K562 (cell line): Measurements from ENCODE around the gene ZNF22. TPM values are rescaled to one million over a fixed set of nuclear protein-coding genes. Genes with fewer than 3 reads are reported as not detected.

Source experiments
- ATAC-seq: fragments of 200-7000 bp; cut with Tn5 transposase; 3 replicates; pipeline ENCODE4 v1.9.1; 2020; ENCODE audit warnings: moderate library complexity
- BruUV-seq: library from RNA; stranded (reverse); fragments of 400-500 nt; replicated peaks from 2 replicates; lab custom pipeline; 2021; lab: Mats Ljungman, UMichigan
- CTCF ChIA-PET: fragments of 300-600 bp; formaldehyde crosslinking; extraction: SDS; loops from one replicate; lab custom pipeline; 2021; ENCODE audit warnings: low intra/inter-chr PET ratio; lab: Yijun Ruan, JAX
- POLR2A ChIA-PET: fragments of 300-600, 350-650 bp; sonication (Branson Sonifier 250); formaldehyde crosslinking; extraction: SDS; loops from one replicate; lab custom pipeline; 2021; ENCODE audit warnings: antibody characterized with exemption, inconsistent platforms; lab: Yijun Ruan, JAX
- DNase-seq, 4 experiments: peaks; one replicate each; pipeline versions ENCODE4 v3.0.0 to v3.0.0-alpha.2; 2011 to 2018; ENCODE audit warnings: low spot score in 3 of 4, mixed read lengths in 3 of 4; ENCODE audit errors: extremely low read depth in 1 of 4
- FAIRE-seq: peaks from 2 replicates; lab custom pipeline; 2011; peaks lifted over from hg19 to GRCh38; lab: Jason Lieb, UNC
- H2AFZ ChIP-seq: 2 replicates; pipeline ENCODE4 v1.6.0; 2011; ENCODE audit warnings: low read depth, low read length, control low read depth, inconsistent platforms
- H3K27ac ChIP-seq: fragments of 200-600 bp; 3 replicates; pipeline ENCODE4 v1.8.0; 2011; ENCODE audit warnings: low read depth, mild to moderate bottlenecking, control low read depth, inconsistent platforms, low read length, moderate library complexity, mixed read lengths; ENCODE audit errors: extremely low read depth
- H3K27me3 ChIP-seq, 2 experiments: fragments of 300-600 bp in 1 of 2; 2 replicates in 1 of 2; 3 replicates in 1 of 2; pipeline versions ENCODE4 v1.6.0 to v1.8.0; 2011; ENCODE audit warnings: inconsistent platforms in 2 of 2, low read length in 2 of 2, mild to moderate bottlenecking in 1 of 2, mixed read lengths in 1 of 2, moderate library complexity in 1 of 2; ENCODE audit not compliant: control insufficient read depth in 2 of 2, insufficient read depth in 2 of 2
- H3K36me3 ChIP-seq: fragments of 300-600 bp; 3 replicates; pipeline ENCODE4 v1.8.0; 2011; ENCODE audit warnings: mild to moderate bottlenecking, low read length, inconsistent platforms; ENCODE audit not compliant: control insufficient read depth, insufficient read depth
- H3K4me1 ChIP-seq, 2 experiments: fragments of 200-600 bp in 1 of 2; replicated peaks in 1 of 2; 2 replicates in 1 of 2; 3 replicates in 1 of 2; pipeline versions ENCODE4 v1.5.1 to v1.8.0; 2011; ENCODE audit warnings: inconsistent platforms in 2 of 2, low read length in 2 of 2, mild to moderate bottlenecking in 1 of 2, mixed read lengths in 1 of 2, moderate library complexity in 1 of 2; ENCODE audit not compliant: control insufficient read depth in 2 of 2, insufficient read depth in 2 of 2
- H3K4me2 ChIP-seq: 2 replicates; pipeline ENCODE4 v1.6.1; 2011; ENCODE audit warnings: low read length, control low read depth, inconsistent platforms, mixed read lengths; ENCODE audit not compliant: insufficient read depth
- H3K4me3 ChIP-seq: fragments of 200-600 bp; sonication (generic), shearing (Covaris generic); 2 replicates; pipeline ENCODE4 v1.5.1; 2016; ENCODE audit warnings: control low read depth, inconsistent platforms
- H3K79me2 ChIP-seq: fragments of 200-600 bp; 3 replicates; pipeline ENCODE4 v1.8.0; 2011; ENCODE audit warnings: low read length, inconsistent platforms; ENCODE audit not compliant: control insufficient read depth, insufficient read depth
- H3K9ac ChIP-seq, 2 experiments: 2 replicates each; pipeline versions ENCODE4 v1.6.0 to v1.6.1; 2011; ENCODE audit warnings: low read depth in 2 of 2, low read length in 2 of 2, control low read depth in 1 of 2, inconsistent platforms in 1 of 2, mild to moderate bottlenecking in 1 of 2, mixed read lengths in 1 of 2; ENCODE audit not compliant: insufficient read depth in 1 of 2
- H3K9me1 ChIP-seq: one replicate; pipeline ENCODE4 v1.6.0; 2011; ENCODE audit warnings: inconsistent platforms, mild to moderate bottlenecking, low read length, moderate library complexity; ENCODE audit not compliant: control insufficient read depth, insufficient read depth
- H3K9me3 ChIP-seq: replicated peaks from 2 replicates; pipeline ENCODE4 v1.5.1; 2011; ENCODE audit warnings: low read depth, low read length, inconsistent platforms; ENCODE audit not compliant: control insufficient read depth, insufficient read depth
- H4K20me1 ChIP-seq: replicated peaks from 2 replicates; pipeline ENCODE4 v1.6.1; 2011; ENCODE audit warnings: low read length, inconsistent platforms, mixed read lengths; ENCODE audit not compliant: control insufficient read depth, insufficient read depth
- BCL6 ChIP-seq: fragments of 250-450 bp; sonication (Bioruptor Pico); IDR thresholded peaks from 2 replicates; pipeline ENCODE4 v1.4.0; 2020
- BDP1 ChIP-seq: IDR thresholded peaks from 3 replicates; pipeline ENCODE4 v1.6.1; 2011; ENCODE audit not compliant: insufficient read length, insufficient read depth
- HCFC1 ChIP-seq: IDR thresholded peaks from 2 replicates; pipeline ENCODE4 v1.6.1; 2012; ENCODE audit warnings: low read depth, low read length, improper control_type of control experiment
- HDAC8 ChIP-seq: fragments of 450-650 bp; IDR thresholded peaks from 2 replicates; pipeline ENCODE4 v1.6.1; 2016; ENCODE audit warnings: mild to moderate bottlenecking, missing genetic modification characterization, moderate library complexity, missing compliant biosample characterization
- KLF6 ChIP-seq: fragments of 250-450 bp; sonication (Bioruptor Pico); IDR thresholded peaks from 2 replicates; pipeline ENCODE4 v1.4.0; 2020; ENCODE audit warnings: mild to moderate bottlenecking, moderate library complexity, borderline replicate concordance
- NR3C1 ChIP-seq: sonication (generic); formaldehyde crosslinking; IDR thresholded peaks from 2 replicates; pipeline ENCODE4 v1.8.1; 2022; ENCODE audit warnings: missing genetic modification reagents
- SIRT6 ChIP-seq: IDR thresholded peaks from one replicate; pipeline ENCODE4 v1.6.1; 2012; ENCODE audit warnings: low read depth, mild to moderate bottlenecking, control low read depth, inconsistent platforms, low read length, moderate library complexity
- TSC22D4 ChIP-seq: fragments of 450-650 bp; IDR thresholded peaks from 2 replicates; pipeline ENCODE4 v1.6.1; 2016; ENCODE audit warnings: missing genetic modification characterization, missing biosample characterization, control low read depth
- WHSC1 ChIP-seq: IDR thresholded peaks from one replicate; pipeline ENCODE4 v1.6.1; 2012; ENCODE audit warnings: low read length, control low read depth, inconsistent platforms
- ZNF134 ChIP-seq: fragments of 250-450 bp; sonication (Bioruptor Pico); conservative IDR thresholded peaks from 2 replicates; pipeline ENCODE4 v1.4.0; 2020
- ZNF507 ChIP-seq: conservative IDR thresholded peaks from 2 replicates; pipeline ENCODE4 v1.6.1; 2017; ENCODE audit warnings: missing genetic modification characterization, missing compliant biosample characterization
- ZNF584 ChIP-seq: fragments of 200-800 bp; sonication (Bioruptor generic); IDR thresholded peaks from 2 replicates; pipeline ENCODE4 v1.6.1; 2016; ENCODE audit warnings: low read depth, mild to moderate bottlenecking, missing genetic modification characterization, missing compliant biosample characterization
- ZZZ3 ChIP-seq: fragments of 450-650 bp; IDR thresholded peaks from 2 replicates; pipeline ENCODE4 v1.6.1; 2016; ENCODE audit warnings: antibody characterized with exemption, mild to moderate bottlenecking, moderate library complexity
- WGBS: fragments of 100-300 bp; shearing (Covaris generic); methylation state at CpG from one replicate; pipeline ENCODE4 v1.1.6; 2016; ENCODE audit warnings: low coverage, mixed read lengths; ENCODE audit not compliant: insufficient coverage; ENCODE audit errors: missing lambda C conversion rate; 5-methylcytosine and 5-hydroxymethylcytosine counted together
- in situ Hi-C: fragments of 300-500 bp; cut with MboI; formaldehyde crosslinking; loops from 4 replicates; pipeline ENCODE4 v1.15.0; 2018; ENCODE audit warnings: inconsistent platforms, mixed read lengths
- intact Hi-C: fragments of 100-400 bp; cut with micrococcal nuclease; formaldehyde crosslinking; loops from 2 replicates; pipeline ENCODE4 v1.14.2; 2022
- polyA plus RNA-seq, 8 experiments: library from polyadenylated mRNA; depleted of rRNA in 4 of 8; stranded (reverse) in 5 of 8; unstranded in 3 of 8; fragments of >200 nt; fragmentation: Nextera tagmentation in 2 of 8; fragmentation: Illumina TruSeq in 1 of 8; extraction: Ambion mirVana in 2 of 8; extraction: Trizol in 1 of 8; gene quantifications; 2 replicates each; pipeline versions ENCODE4 v1.2.1 to v1.2.3, GENCODE V29; 2011 to 2014; ENCODE audit warnings: inconsistent platforms in 1 of 8, missing spikeins in 1 of 8
- total RNA-seq, 7 experiments: library from RNA; depleted of rRNA in 6 of 7; stranded (reverse); fragments of >200 nt in 6 of 7; fragmentation: Illumina TruSeq in 2 of 7; extraction: Trizol in 2 of 7; gene quantifications; 2 replicates each; pipeline versions ENCODE4 v1.2.1 to v1.2.3, GENCODE V29; 2011 to 2021; ENCODE audit warnings: low replicate concordance in 1 of 7
- TF ChIP-seq, protein P1 (sequence below): fragments of 250-450 bp; sonication (Bioruptor Pico); IDR thresholded peaks from 2 replicates; pipeline ENCODE4 v1.5.0; 2021
- TF ChIP-seq, protein P2 (sequence below), 2 experiments: fragments of 450-650 bp in 1 of 2; sonication (generic) in 1 of 2; formaldehyde crosslinking in 1 of 2; IDR thresholded peaks in 1 of 2; conservative IDR thresholded peaks in 1 of 2; 2 replicates each; pipeline versions ENCODE4 v1.6.1 to v1.8.1; 2016 to 2023; ENCODE audit warnings: mild to moderate bottlenecking in 2 of 2, moderate library complexity in 2 of 2, inconsistent platforms in 1 of 2, missing genetic modification reagents in 1 of 2
- TF ChIP-seq, protein P3 (sequence below): fragments of 450-650 bp; formaldehyde crosslinking; IDR thresholded peaks from 2 replicates; pipeline ENCODE4 v1.4.0; 2020; ENCODE audit warnings: mild to moderate bottlenecking, mixed read lengths
- TF ChIP-seq, protein P4 (sequence below): fragments of 450-650 bp; IDR thresholded peaks from 2 replicates; pipeline ENCODE4 v1.7.1; 2018; ENCODE audit warnings: mild to moderate bottlenecking, low read depth; ENCODE audit not compliant: partially characterized antibody

Gene ZNF22
- total and polyA plus RNA-seq, 9 of the 15 experiments (the other 6 are each of a cell fraction or from before 2014, with no cell fraction given): 36.2 to 98.7 (median 51.2) TPM

DNA sequence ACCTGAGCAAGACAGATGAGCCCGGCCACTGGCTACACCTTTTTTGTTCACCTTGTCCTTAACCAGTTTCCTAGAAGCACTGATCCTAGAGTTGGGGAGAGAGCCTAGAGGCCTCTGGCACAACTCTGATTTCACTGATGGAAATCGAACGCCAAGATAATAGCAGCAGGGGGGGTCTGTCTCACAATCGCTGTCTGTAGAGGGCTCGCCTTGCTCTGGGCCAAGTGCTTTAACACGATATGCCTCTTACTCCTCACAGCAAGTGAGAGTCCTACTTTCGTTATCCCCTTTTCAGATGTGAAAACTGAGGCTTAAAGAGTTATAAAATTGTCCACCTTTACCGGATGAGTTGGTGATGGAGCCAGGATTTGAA lies 40.6 kb upstream of the ZNF22 start:
- Histone ChIP-seq H3K4me1 (peaks cover 8 to 16% of the 10 kb centered on the region in 2 experiments; a peak in 4 of 5 replicates), H3K36me3 (no peaks in the 10 kb centered on the region), H3K27me3 (peaks cover 15 to 28% of the 10 kb centered on the region in 2 experiments; a peak in 4 of 5 replicates), H3K9me3 (no peaks in the 10 kb centered on the region), H3K27ac (no peak overlapping the region), H4K20me1 (peaks cover 8% of the 10 kb centered on the region; the same call in 1 of the 2 replicates), H3K9ac (0 out of 4 replicates have a peak overlapping the region, but pooled peaks of 1 of the 2 experiments have one; percentile 66)
- no TSS peak for BruUV-seq
- DNase-seq (no peak), ATAC-seq (no peak)
- CTCF ChIA-PET: no interaction called here
- 42% methylated on average over 8 of the region's 8 CpGs for WGBS
- intact Hi-C loops: no loop called here
- in situ Hi-C loops: no loop called here
- TF ChIP-seq ZNF507 (tag): no peak
- TF ChIP-seq, protein P1, sequence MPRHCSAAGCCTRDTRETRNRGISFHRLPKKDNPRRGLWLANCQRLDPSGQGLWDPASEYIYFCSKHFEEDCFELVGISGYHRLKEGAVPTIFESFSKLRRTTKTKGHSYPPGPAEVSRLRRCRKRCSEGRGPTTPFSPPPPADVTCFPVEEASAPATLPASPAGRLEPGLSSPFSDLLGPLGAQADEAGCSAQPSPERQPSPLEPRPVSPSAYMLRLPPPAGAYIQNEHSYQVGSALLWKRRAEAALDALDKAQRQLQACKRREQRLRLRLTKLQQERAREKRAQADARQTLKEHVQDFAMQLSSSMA (CRISPR knock-in tag): no peak
- TF ChIP-seq TSC22D4 (tag): no peak
- TF ChIP-seq, protein P2, sequence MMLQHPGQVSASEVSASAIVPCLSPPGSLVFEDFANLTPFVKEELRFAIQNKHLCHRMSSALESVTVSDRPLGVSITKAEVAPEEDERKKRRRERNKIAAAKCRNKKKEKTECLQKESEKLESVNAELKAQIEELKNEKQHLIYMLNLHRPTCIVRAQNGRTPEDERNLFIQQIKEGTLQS (IDR thresholded peaks at IDR 0.05): no peak
- TF ChIP-seq, protein P2 (CRISPR knock-in tag; conservative IDR thresholded peaks at IDR 0.05): no peak
- no peak for TF ChIP-seq NR3C1
- TF ChIP-seq WHSC1: no peak
- no peak for TF ChIP-seq BDP1
- TF ChIP-seq ZNF584: no peak
- TF ChIP-seq BCL6 (CRISPR knock-in tag): no peak
- no peak for TF ChIP-seq SIRT6
- no peak for TF ChIP-seq HCFC1
- no peak for TF ChIP-seq HDAC8 (tag)
- no peak for TF ChIP-seq ZZZ3
- no peak for TF ChIP-seq ZNF134 (CRISPR knock-in tag)
- TF ChIP-seq, protein P3, sequence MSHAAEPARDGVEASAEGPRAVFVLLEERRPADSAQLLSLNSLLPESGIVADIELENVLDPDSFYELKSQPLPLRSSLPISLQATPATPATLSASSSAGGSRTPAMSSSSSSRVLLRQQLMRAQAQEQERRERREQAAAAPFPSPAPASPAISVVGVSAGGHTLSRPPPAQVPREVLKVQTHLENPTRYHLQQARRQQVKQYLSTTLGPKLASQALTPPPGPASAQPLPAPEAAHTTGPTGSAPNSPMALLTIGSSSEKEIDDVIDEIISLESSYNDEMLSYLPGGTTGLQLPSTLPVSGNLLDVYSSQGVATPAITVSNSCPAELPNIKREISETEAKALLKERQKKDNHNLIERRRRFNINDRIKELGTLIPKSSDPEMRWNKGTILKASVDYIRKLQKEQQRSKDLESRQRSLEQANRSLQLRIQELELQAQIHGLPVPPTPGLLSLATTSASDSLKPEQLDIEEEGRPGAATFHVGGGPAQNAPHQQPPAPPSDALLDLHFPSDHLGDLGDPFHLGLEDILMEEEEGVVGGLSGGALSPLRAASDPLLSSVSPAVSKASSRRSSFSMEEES (CRISPR knock-in tag): no peak
- TF ChIP-seq KLF6 (CRISPR knock-in tag): no peak
- TF ChIP-seq, protein P4, sequence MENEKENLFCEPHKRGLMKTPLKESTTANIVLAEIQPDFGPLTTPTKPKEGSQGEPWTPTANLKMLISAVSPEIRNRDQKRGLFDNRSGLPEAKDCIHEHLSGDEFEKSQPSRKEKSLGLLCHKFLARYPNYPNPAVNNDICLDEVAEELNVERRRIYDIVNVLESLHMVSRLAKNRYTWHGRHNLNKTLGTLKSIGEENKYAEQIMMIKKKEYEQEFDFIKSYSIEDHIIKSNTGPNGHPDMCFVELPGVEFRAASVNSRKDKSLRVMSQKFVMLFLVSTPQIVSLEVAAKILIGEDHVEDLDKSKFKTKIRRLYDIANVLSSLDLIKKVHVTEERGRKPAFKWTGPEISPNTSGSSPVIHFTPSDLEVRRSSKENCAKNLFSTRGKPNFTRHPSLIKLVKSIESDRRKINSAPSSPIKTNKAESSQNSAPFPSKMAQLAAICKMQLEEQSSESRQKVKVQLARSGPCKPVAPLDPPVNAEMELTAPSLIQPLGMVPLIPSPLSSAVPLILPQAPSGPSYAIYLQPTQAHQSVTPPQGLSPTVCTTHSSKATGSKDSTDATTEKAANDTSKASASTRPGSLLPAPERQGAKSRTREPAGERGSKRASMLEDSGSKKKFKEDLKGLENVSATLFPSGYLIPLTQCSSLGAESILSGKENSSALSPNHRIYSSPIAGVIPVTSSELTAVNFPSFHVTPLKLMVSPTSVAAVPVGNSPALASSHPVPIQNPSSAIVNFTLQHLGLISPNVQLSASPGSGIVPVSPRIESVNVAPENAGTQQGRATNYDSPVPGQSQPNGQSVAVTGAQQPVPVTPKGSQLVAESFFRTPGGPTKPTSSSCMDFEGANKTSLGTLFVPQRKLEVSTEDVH: no peak
- TF ChIP-seq, all 486 proteins: peak for 0
- Histone ChIP-seq H3K9me1 (peaks cover 4% of the 10 kb centered on the region), H3K4me2 (peak overlapping the region; percentile 70), H3K4me3 (peak overlapping the region; percentile 62), H2AFZ (no peak overlapping the region), H3K79me2 (no peaks in the 10 kb centered on the region)
- FAIRE-seq: no peak
- POLR2A ChIA-PET: no interaction called here
